GM10248 (cell line): Measurements from ENCODE around the gene RCAN3.
A peak's percentile ranks its signal among the peaks of the same experiment; 100 is the strongest.

Source experiments
- CTCF ChIA-PET: fragments of 300-600 bp; sonication (Branson Sonifier 250); formaldehyde crosslinking; extraction: SDS; loops from one replicate; lab custom pipeline; 2021; ENCODE audit warnings: antibody characterized with exemption; lab: Yijun Ruan, JAX
- POLR2A ChIA-PET: fragments of 350-650 bp; sonication (Branson Sonifier 250); formaldehyde crosslinking; extraction: SDS; loops from one replicate; lab custom pipeline; 2020; ENCODE audit warnings: antibody characterized with exemption; lab: Yijun Ruan, JAX
- DNase-seq: peaks from one replicate; pipeline ENCODE4 v3.0.0; 2012; ENCODE audit errors: extremely low spot score
- TF ChIP-seq, protein P1 (sequence below): IDR thresholded peaks from 2 replicates; pipeline ENCODE4 v1.5.1; 2012; ENCODE audit warnings: mild to moderate bottlenecking, low read depth; ENCODE audit errors: extremely low read depth, missing control alignments, control extremely low read depth

RCAN3 gene

DNA sequence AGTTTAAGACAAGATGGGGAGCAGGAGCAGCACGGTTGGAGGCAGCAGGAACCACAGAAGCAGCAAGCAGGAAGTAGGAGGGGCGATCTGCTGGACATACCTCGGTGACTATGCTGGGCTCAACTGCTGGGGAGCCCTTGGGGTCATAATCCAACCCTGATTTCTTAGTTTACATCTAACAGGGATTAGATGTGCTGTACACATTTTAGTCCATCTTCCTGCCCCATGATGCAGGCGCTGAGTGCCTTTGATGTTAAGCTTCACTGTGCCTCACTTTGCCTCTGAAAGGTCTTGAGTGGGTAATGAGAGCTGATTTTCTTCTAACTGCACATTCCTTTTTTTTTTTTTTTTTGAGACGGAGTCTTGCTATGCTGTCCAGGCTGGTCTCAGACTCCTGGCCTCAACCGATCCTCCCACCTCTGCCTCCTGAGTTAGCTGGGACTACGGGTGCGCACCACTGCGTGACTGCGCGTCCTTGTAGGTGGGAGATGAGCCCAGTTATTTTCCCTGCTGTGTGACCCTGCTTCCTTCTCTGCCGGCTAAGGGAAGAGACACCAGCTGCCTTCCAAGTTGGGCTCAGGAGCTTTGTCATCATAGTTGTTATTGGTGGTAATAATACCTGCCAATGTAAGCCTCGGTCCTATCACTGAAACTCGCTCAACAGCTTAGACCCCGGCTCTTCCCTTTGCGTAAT is 1.1 kb upstream of the RCAN3 start:
- TF ChIP-seq, protein P1, sequence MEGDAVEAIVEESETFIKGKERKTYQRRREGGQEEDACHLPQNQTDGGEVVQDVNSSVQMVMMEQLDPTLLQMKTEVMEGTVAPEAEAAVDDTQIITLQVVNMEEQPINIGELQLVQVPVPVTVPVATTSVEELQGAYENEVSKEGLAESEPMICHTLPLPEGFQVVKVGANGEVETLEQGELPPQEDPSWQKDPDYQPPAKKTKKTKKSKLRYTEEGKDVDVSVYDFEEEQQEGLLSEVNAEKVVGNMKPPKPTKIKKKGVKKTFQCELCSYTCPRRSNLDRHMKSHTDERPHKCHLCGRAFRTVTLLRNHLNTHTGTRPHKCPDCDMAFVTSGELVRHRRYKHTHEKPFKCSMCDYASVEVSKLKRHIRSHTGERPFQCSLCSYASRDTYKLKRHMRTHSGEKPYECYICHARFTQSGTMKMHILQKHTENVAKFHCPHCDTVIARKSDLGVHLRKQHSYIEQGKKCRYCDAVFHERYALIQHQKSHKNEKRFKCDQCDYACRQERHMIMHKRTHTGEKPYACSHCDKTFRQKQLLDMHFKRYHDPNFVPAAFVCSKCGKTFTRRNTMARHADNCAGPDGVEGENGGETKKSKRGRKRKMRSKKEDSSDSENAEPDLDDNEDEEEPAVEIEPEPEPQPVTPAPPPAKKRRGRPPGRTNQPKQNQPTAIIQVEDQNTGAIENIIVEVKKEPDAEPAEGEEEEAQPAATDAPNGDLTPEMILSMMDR: no peak
- ChIA-PET CTCF (interaction anchor here (1.0 to 2.1 kb wide), 5 partner anchors 9 to 77 kb away, joined by 3 to 8 read pairs (median 4); no protein-coding TSS in a partner anchor), POLR2A (no interaction called here)
- peak; percentile 63 for DNase-seq

DNA sequence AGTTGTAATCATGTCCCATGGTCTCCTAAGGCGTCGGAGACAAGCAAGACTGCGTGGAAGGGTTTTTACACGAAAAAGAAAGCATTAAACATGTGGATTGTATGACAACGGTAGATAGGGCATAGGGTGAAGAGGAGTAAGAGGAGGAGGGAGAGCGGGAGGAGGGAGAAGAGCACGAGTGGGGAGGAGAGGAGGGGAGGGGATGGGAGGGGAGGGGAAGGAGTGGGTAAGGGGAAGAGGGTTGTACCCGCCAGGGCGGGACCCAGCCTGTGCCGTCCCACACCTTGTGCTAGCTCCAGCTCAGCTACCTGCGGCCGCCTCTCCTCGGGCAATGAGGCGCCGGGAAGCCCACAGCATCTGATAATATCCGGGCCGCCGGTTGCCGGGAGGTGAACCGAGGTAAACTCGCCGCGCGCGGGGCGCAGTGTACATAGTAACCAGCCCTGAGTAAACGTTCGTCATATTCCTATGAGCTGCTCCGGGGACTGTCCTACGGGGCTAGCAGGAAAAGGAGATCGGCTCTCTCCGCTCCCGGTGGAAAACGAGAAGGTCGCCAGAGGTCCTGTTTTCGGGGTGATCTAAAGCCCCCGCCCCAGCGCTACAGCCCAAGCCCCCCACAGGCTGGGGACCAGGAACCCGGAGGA is 449 bp upstream of the RCAN3 start:
- peak; percentile 62 for DNase-seq
- CTCF ChIA-PET: interaction anchor here (1.0 to 2.1 kb wide), 5 partner anchors 10 to 77 kb away, joined by 3 to 8 read pairs (median 4); no protein-coding TSS in a partner anchor
- TF ChIP-seq, protein P1: no peak
- POLR2A ChIA-PET: interaction anchor here (0.7 kb wide), 1 partner anchor 86 kb away, joined by 3 read pairs; the partner anchor contains the start of gene NIPAL3

DNA sequence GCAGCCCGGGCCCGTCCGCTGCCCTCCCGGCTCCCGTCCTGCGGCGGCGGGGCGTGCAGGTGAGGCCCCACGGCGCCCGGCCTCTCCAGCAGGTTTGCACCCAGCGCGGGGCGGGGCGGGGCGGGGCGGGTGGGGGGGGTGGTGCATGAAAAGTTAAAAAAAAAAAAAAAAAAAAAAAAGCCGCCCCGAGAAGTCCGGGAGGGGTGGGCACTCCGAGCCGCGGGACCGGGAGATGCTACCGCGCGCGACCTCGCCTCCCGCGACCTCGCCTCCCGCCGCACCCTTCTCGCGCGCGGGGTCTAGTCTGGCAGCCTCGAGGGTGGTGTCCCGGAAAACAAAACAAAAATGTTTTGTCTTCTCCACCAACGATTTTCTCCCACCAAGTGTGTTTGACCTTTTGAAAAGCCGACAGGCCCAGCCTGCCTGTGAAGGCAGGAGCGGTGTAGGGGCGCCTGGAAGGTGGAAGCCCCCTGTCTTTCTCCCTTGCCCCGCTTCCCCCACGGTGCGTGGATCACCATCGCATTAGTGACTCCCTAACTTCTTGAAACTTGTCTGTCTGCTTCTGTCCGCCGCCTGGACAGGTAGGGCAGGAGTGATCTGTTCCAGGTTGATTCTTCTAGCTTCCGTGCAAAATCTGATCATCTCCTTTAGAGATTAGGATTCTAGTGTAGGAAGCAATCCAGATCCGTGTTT is 569 bp downstream of the RCAN3 start:
- ChIA-PET CTCF (interaction anchor here (0.7 to 1.9 kb wide), 4 partner anchors 10 to 302 kb away, joined by 3 to 5 read pairs (median 3); no protein-coding TSS in a partner anchor), POLR2A (no interaction called here)
- TF ChIP-seq, protein P1: no peak
- no peak for DNase-seq

DNA sequence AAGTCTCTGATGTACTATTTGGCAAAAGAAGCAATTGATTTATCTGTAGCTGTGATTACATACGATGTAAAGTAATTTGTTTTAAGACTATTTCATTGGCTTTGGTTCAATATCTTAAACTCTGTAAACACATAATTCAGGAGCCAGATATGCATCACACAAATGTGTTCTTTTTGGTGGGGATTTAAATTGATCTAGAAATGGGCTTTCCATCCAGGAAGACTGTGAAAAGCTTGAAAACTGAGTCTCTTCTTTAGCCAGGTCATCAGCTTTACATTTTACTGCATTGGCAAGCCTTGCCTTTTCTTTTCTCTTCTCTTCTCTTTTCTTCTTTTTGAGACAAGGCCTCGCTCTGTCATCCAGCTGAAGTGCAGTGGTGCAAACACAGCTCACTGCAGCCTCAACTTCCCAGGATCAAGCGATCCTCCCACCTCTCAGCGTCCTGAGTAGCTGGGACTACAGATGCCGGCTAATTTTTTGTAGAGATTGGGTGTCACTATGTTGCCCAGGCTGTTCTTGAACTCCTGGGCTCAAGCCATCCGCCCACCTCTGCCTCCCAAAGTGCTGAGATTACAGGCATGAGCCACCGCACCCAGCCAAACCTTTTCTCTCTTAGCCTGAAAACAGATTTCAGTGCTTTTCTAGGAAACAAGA is 1.4 kb downstream of the RCAN3 start:
- TF ChIP-seq, protein P1: no peak
- CTCF ChIA-PET: interaction anchor here (0.7 to 3.5 kb wide), 5 partner anchors 11 to 303 kb away, joined by 3 to 10 read pairs (median 3); no protein-coding TSS in a partner anchor

DNA sequence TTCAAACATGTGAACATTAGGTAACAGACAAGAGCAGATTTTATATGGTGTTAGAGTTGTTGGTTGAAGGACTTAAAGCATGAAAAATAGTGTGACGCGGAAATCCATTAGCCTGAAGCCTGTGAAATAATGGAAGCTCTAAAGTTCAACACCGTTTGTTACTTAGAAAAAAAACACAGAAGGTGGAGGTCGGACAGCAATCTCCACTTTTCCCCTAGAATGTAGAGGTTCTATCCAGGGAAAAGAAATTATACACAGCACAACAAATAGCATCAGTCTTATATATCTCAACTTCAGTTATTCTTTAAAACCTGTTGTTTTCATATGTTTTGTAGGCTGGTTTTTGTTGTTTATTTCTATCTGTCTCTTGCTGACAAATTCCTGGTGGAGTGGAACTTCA is 1.9 kb downstream of the RCAN3 start:
- TF ChIP-seq, protein P1: no peak
- no peak for DNase-seq
- POLR2A ChIA-PET: no interaction called here
- CTCF ChIA-PET: interaction anchor here (1.0 to 3.5 kb wide), 5 partner anchors 10 to 304 kb away, joined by 3 to 10 read pairs (median 5); no protein-coding TSS in a partner anchor

More for the DNA sequence above, 1.4 kb downstream of the RCAN3 start:
- POLR2A ChIA-PET: no interaction called here
- DNase-seq: no peak
